Measurements from ENCODE around the gene SYNGR1.
A peak's percentile ranks its signal among the peaks of the same experiment; 100 is the strongest.

The SYNGR1 gene

GRCh38 chr22:39341179-39341578 lies 8.6 kb upstream of the SYNGR1 start:
- no peak overlapping the region for H2AFZ ChIP-seq (ENCODE audit: low read depth, low read length)
- peaks cover 6 to 17% of the 10 kb centered on the region in 2 experiments for H3K27me3 ChIP-seq (ENCODE audit: control insufficient read depth in 1 of 2, insufficient read depth in 1 of 2, low read length in 2 of 2)
- H2BK12ac ChIP-seq (ENCODE audit: low read length in 2 of 2): no peak overlapping the region
- H3K4me3 ChIP-seq (ENCODE audit: insufficient read depth in 1 of 2, low read depth in 1 of 2, low read length in 2 of 2): no peak overlapping the region
- no peak overlapping the region for H3K14ac ChIP-seq (ENCODE audit: low read length in 2 of 2)
- no peak overlapping the region for H3K23ac ChIP-seq (ENCODE audit: low read length in 2 of 2)
- no peak overlapping the region for H3K4me2 ChIP-seq (ENCODE audit: low read length, poor library complexity, severe bottlenecking)
- H3K4me1 ChIP-seq (ENCODE audit: control insufficient read depth, insufficient read depth, low read depth, low read length): no peaks in the 10 kb centered on the region
- no peaks in the 10 kb centered on the region for H3K79me1 ChIP-seq (replicated peaks; ENCODE audit: low read length, poor library complexity, severe bottlenecking)
- H3K18ac ChIP-seq (ENCODE audit: low read depth in 1 of 2, low read length in 2 of 2): peak overlapping the region in 1 of 2 experiments; percentile 54
- H2AK5ac ChIP-seq (ENCODE audit: low read length, severe bottlenecking): no peak overlapping the region
- no peaks in the 10 kb centered on the region for H3K36me3 ChIP-seq (ENCODE audit: control insufficient read depth in 1 of 2, insufficient read depth in 2 of 2, low read depth in 1 of 2, low read length in 2 of 2)
- no peak overlapping the region for H3K4ac ChIP-seq (ENCODE audit: low read depth in 1 of 2, low read length in 2 of 2)
- no peak overlapping the region for H2BK120ac ChIP-seq (ENCODE audit: low read depth, low read length)
- no peaks in the 10 kb centered on the region for H3K9me3 ChIP-seq (ENCODE audit: control insufficient read depth, low read length)
- H3K27ac ChIP-seq (ENCODE audit: low read length, poor library complexity, severe bottlenecking): no peak overlapping the region
- H4K91ac ChIP-seq (ENCODE audit: low read length): no peak overlapping the region
- H2BK15ac ChIP-seq (ENCODE audit: low read depth, poor library complexity, severe bottlenecking): no peak overlapping the region
- 69% methylated on average over 3 of the region's 3 CpGs for WGBS
- no peak for DNase-seq
- H2BK5ac ChIP-seq (ENCODE audit: low read depth, low read length, poor library complexity, severe bottlenecking): no peak overlapping the region
- H3K9ac ChIP-seq (ENCODE audit: low read length): no peak overlapping the region
- H4K8ac ChIP-seq (ENCODE audit: low read length): no peak overlapping the region

- no peak overlapping the region for H2AK5ac ChIP-seq (ENCODE audit: low read length, severe bottlenecking)
- H3K14ac ChIP-seq (ENCODE audit: low read length in 2 of 2): no peak overlapping the region
- no peaks in the 10 kb centered on the region for H3K4me1 ChIP-seq (ENCODE audit: control insufficient read depth, insufficient read depth, low read depth, low read length)
- no peaks in the 10 kb centered on the region for H3K9me3 ChIP-seq (ENCODE audit: control insufficient read depth, low read length)
- no peaks in the 10 kb centered on the region for H3K79me1 ChIP-seq (replicated peaks; ENCODE audit: low read length, poor library complexity, severe bottlenecking)
- H3K27me3 ChIP-seq (ENCODE audit: control insufficient read depth in 1 of 2, insufficient read depth in 1 of 2, low read length in 2 of 2): peaks cover 6 to 17% of the 10 kb centered on the region in 2 experiments
- H3K27ac ChIP-seq (ENCODE audit: low read length, poor library complexity, severe bottlenecking): no peak overlapping the region
- H2BK5ac ChIP-seq (ENCODE audit: low read depth, low read length, poor library complexity, severe bottlenecking): no peak overlapping the region
- H3K4ac ChIP-seq (ENCODE audit: low read depth in 1 of 2, low read length in 2 of 2): no peak overlapping the region
- H2BK12ac ChIP-seq (ENCODE audit: low read length in 2 of 2): no peak overlapping the region
- H3K36me3 ChIP-seq (ENCODE audit: control insufficient read depth in 1 of 2, insufficient read depth in 2 of 2, low read depth in 1 of 2, low read length in 2 of 2): no peaks in the 10 kb centered on the region
- H2AFZ ChIP-seq (ENCODE audit: low read depth, low read length): no peak overlapping the region
- H3K9ac ChIP-seq (ENCODE audit: low read length): no peak overlapping the region
- H3K23ac ChIP-seq (ENCODE audit: low read length in 2 of 2): no peak overlapping the region
- no peak overlapping the region for H4K91ac ChIP-seq (ENCODE audit: low read length)
- H3K4me3 ChIP-seq (ENCODE audit: insufficient read depth in 1 of 2, low read depth in 1 of 2, low read length in 2 of 2): no peak overlapping the region
- DNase-seq: peak; percentile 66
- 33% methylated on average over 8 of the region's 15 CpGs for WGBS
- no peak overlapping the region for H3K4me2 ChIP-seq (ENCODE audit: low read length, poor library complexity, severe bottlenecking)
- no peak overlapping the region for H4K8ac ChIP-seq (ENCODE audit: low read length)
- H2BK120ac ChIP-seq (ENCODE audit: low read depth, low read length): no peak overlapping the region
- H3K18ac ChIP-seq (ENCODE audit: low read depth in 1 of 2, low read length in 2 of 2): no peak overlapping the region
- H2BK15ac ChIP-seq (ENCODE audit: low read depth, poor library complexity, severe bottlenecking): no peak overlapping the region
Observed at GRCh38 chr22:39343259-39344045, 6.3 kb upstream of the SYNGR1 start.

DNA sequence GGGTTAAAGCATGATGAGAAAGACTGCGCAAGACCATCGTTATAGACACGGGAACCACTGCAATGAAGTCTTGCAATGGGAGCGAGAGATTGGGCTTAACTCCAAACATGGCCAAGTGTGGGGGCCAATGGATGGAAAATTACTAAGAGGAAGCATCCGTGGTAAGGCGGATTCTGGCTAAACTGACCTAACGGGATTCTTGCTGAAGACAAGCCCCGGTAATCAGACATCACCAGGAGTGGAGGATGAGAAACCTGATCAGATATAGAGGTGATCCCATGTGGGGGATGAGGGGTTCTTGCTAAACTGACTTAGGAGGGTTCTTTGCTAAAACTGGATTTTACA lies 5.8 kb upstream of the SYNGR1 start:
- no peak overlapping the region for H4K8ac ChIP-seq (ENCODE audit: low read length)
- H2BK5ac ChIP-seq (ENCODE audit: low read depth, low read length, poor library complexity, severe bottlenecking): no peak overlapping the region
- H3K4me3 ChIP-seq (ENCODE audit: insufficient read depth in 1 of 2, low read depth in 1 of 2, low read length in 2 of 2): no peak overlapping the region
- H3K4me1 ChIP-seq (ENCODE audit: control insufficient read depth, insufficient read depth, low read depth, low read length): peaks cover 3% of the 10 kb centered on the region
- no peak overlapping the region for H2AFZ ChIP-seq (ENCODE audit: low read depth, low read length)
- H3K27me3 ChIP-seq (ENCODE audit: control insufficient read depth in 1 of 2, insufficient read depth in 1 of 2, low read length in 2 of 2): peaks cover 6 to 17% of the 10 kb centered on the region in 2 experiments
- H3K23ac ChIP-seq (ENCODE audit: low read length in 2 of 2): no peak overlapping the region
- H2BK12ac ChIP-seq (ENCODE audit: low read length in 2 of 2): no peak overlapping the region
- no peak overlapping the region for H4K91ac ChIP-seq (ENCODE audit: low read length)
- H2BK15ac ChIP-seq (ENCODE audit: low read depth, poor library complexity, severe bottlenecking): no peak overlapping the region
- H3K18ac ChIP-seq (ENCODE audit: low read depth in 1 of 2, low read length in 2 of 2): no peak overlapping the region
- H2BK120ac ChIP-seq (ENCODE audit: low read depth, low read length): no peak overlapping the region
- H3K14ac ChIP-seq (ENCODE audit: low read length in 2 of 2): no peak overlapping the region
- H3K4ac ChIP-seq (ENCODE audit: low read depth in 1 of 2, low read length in 2 of 2): no peak overlapping the region
- H3K9me3 ChIP-seq (ENCODE audit: control insufficient read depth, low read length): no peaks in the 10 kb centered on the region
- DNase-seq: no peak
- H2AK5ac ChIP-seq (ENCODE audit: low read length, severe bottlenecking): no peak overlapping the region
- H3K9ac ChIP-seq (ENCODE audit: low read length): no peak overlapping the region
- WGBS: 72% methylated on average over 8 of the region's 8 CpGs
- H3K36me3 ChIP-seq (ENCODE audit: control insufficient read depth in 1 of 2, insufficient read depth in 2 of 2, low read depth in 1 of 2, low read length in 2 of 2): no peaks in the 10 kb centered on the region
- no peaks in the 10 kb centered on the region for H3K79me1 ChIP-seq (replicated peaks; ENCODE audit: low read length, poor library complexity, severe bottlenecking)
- no peak overlapping the region for H3K27ac ChIP-seq (ENCODE audit: low read length, poor library complexity, severe bottlenecking)
- no peak overlapping the region for H3K4me2 ChIP-seq (ENCODE audit: low read length, poor library complexity, severe bottlenecking)

GRCh38 chr22:39345231-39345630 lies 4.6 kb upstream of the SYNGR1 start:
- no peak overlapping the region for H4K8ac ChIP-seq (ENCODE audit: low read length)
- no peak overlapping the region for H2AFZ ChIP-seq (ENCODE audit: low read depth, low read length)
- peaks cover 6 to 17% of the 10 kb centered on the region in 2 experiments for H3K27me3 ChIP-seq (ENCODE audit: control insufficient read depth in 1 of 2, insufficient read depth in 1 of 2, low read length in 2 of 2)
- H3K79me1 ChIP-seq (replicated peaks; ENCODE audit: low read length, poor library complexity, severe bottlenecking): peaks cover 1% of the 10 kb centered on the region
- H3K9me3 ChIP-seq (ENCODE audit: control insufficient read depth, low read length): no peaks in the 10 kb centered on the region
- H3K4me1 ChIP-seq (ENCODE audit: control insufficient read depth, insufficient read depth, low read depth, low read length): peaks cover 9% of the 10 kb centered on the region
- H3K23ac ChIP-seq (ENCODE audit: low read length in 2 of 2): no peak overlapping the region
- H2AK5ac ChIP-seq (ENCODE audit: low read length, severe bottlenecking): no peak overlapping the region
- 93% methylated on average over 3 of the region's 4 CpGs for WGBS
- H3K9ac ChIP-seq (ENCODE audit: low read length): no peak overlapping the region
- H2BK120ac ChIP-seq (ENCODE audit: low read depth, low read length): no peak overlapping the region
- no peak overlapping the region for H2BK5ac ChIP-seq (ENCODE audit: low read depth, low read length, poor library complexity, severe bottlenecking)
- no peak overlapping the region for H3K18ac ChIP-seq (ENCODE audit: low read depth in 1 of 2, low read length in 2 of 2)
- H4K91ac ChIP-seq (ENCODE audit: low read length): no peak overlapping the region
- H3K36me3 ChIP-seq (ENCODE audit: control insufficient read depth in 1 of 2, insufficient read depth in 2 of 2, low read depth in 1 of 2, low read length in 2 of 2): no peaks in the 10 kb centered on the region
- no peak overlapping the region for H3K27ac ChIP-seq (ENCODE audit: low read length, poor library complexity, severe bottlenecking)
- H2BK12ac ChIP-seq (ENCODE audit: low read length in 2 of 2): no peak overlapping the region
- no peak for DNase-seq
- H3K14ac ChIP-seq (ENCODE audit: low read length in 2 of 2): no peak overlapping the region
- no peak overlapping the region for H3K4me2 ChIP-seq (ENCODE audit: low read length, poor library complexity, severe bottlenecking)
- H3K4ac ChIP-seq (ENCODE audit: low read depth in 1 of 2, low read length in 2 of 2): no peak overlapping the region
- no peak overlapping the region for H2BK15ac ChIP-seq (ENCODE audit: low read depth, poor library complexity, severe bottlenecking)
- no peak overlapping the region for H3K4me3 ChIP-seq (ENCODE audit: insufficient read depth in 1 of 2, low read depth in 1 of 2, low read length in 2 of 2)
